Ramos (cell line): ENCODE data around the gene WDR87.

Source experiments
- in situ Hi-C: fragments of 300-500 bp; cut with MboI; formaldehyde crosslinking; loops from one replicate; pipeline ENCODE4 v1.14.3; 2022; ENCODE audit warnings: low sequenced_read_pairs; ENCODE audit not compliant: unreplicated experiment

WDR87 gene

DNA sequence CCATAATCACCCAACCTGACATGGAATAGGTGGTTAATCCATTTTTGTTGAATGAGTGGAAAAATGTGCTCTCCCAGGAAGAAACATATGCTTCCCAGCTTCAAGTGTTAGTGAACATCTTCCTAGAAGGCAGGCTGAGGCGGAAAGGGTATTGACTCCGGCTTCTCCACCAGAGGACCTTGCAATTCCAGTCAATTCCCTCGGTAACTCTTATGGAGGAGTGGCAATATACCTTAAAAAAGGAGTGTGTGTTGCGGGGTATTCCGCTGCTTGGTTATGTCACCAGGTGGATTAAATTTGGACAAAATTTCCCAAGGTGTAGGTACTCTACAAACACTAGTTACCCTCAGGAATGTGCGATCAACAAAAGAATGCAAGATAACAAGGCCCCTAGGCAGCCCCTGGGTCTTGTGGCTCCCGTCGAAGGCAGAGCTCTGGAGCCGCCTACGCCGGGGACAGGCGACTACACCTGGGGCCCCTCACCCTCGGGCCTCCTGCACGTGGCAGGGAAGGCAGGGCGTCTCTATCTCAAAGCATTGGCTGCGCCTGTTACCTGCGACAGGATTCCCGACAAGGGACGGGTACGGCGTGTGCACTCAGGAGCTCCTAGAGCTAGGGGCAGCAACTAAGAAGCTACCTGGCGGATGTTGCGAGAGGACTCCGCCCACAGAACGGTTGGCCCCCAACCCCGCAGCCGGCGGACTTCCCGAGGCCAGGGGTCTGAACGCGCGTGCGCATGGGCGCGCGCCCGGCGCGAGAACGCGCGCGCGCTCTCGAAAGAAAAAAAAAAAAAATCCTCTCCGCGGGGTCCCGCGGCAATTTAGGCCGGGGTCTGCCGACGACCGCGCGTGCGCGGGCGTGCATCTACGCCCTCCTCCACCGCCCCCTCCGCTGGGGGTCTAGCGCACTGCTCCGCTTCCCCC lies at the start of gene WDR87:
Gene WDR87, minus strand, starts transcription at position 649 of the 923 bp plus-strand sequence. CDS start 8,355 bp downstream, outside the sequence.
- in situ Hi-C loops, result loop anchor here (25.0 kb wide), 1 partner anchor 956 kb away; no protein-coding TSS in a partner anchor

DNA sequence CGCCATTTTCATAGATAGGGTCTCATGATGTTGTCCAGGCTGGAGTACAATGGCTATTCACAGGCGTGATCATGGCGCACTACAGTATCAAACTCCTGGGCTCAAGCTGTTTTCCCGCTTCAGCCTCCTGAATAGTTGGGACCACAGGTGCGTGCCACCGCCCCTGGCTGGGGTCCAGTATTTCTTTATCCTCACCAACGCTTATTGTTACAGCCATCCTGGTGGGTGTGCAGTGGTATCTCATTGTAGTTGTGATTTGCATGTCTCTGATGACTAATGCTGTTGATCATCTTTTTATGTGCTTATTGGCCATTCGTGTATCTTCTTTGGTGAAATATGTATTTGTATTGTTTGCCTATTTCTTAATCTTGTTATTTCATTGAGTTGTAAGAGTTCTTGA lies 49.6 kb upstream of the WDR87 start:
- in situ Hi-C loops, result no loop called here

DNA sequence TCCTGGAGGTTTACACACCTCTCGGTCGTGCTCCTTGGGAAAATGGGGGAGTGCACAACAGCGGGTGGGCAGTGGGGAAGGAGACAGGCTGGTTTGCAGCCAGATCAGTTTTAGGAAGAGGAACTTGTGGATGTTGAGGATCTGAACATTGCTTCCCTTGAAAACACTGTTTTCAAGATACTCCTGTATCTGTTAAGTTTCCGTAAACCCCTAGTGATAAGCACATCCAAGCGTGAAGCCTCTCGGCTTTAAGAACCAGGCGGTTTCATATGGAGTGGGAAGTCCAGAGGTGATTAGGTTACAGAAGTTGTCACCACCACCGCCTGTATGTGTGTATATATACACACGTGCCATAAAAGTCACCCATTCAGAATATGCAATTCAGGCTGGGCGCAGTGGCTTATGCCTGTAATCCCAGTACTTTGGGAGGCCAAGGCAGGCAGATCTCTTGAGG lies 48.1 kb upstream of the WDR87 start:
- in situ Hi-C loops, result no loop called here

DNA sequence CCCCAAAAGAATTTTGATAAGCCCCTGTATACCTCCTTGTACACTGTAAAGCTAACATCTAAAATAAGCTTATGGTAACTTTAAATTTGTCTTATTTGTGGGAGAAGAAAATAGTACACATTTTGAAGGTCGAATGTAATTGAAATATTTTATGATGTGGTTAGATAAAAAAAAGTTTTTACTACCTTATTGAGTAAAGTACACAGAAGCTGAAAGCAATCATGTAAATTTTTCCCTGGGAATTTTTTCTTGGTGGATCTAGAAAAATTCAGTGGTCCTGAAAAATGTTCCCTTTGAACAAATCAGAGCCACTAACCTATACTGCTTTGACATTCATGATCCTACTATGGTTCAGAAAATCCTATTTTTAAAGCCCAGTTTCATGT lies 47.5 kb upstream of the WDR87 start:
- in situ Hi-C loops, result no loop called here

DNA sequence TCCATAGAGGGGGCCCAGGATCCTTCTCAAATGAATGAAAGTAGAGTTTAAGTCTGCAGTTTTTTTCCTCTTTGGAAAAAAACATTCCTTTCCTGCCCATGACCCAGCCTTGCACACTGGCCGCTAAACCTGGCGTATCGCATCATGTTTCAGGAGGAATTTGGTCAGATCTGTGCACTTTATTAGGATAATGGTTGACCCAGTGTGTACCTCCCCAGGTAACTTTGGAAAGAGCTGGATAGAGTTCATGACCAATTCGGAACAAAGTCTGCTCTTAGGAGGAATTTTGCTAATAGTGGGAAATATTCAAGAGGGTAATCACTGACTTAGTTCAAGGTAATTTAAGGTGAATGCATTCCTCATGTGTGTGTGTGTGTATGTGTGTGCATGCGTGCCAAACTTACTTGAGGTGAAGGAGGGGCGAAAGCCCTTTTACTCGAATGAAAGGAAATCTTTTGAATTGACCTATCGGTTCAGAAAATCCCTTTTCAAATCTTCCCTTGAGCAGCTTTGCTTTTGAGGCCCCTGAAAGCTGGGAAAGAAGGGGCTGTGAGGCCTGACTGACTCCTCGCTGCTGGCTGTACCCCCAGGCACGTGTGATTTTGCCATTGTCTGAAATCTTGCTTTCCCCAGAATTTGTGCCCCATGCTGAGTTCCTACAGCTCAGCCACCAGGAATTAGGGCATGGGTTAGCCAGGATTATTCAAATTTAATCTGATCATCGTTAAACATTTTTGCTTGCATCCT lies 47.0 kb upstream of the WDR87 start:
- in situ Hi-C loops, result no loop called here

DNA sequence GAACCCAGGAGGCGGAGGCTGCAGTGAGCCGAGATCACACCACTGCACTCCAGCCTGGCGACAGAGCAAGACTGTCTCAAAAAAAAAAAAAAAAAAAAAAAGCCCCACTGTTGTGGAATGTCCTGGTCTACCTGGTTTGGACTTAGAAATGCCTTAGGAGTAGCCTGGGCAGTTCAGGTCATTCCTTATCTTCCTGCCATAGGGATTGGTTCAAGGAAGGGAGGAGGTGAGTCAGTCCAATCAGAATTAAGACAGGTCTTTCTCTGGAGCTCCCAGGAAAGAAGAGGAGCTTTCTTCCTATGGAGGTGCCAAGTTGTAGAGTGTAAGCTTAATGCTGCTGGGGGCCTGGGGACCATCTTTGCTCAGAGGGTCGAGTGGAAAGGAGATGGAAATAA lies 45.4 kb upstream of the WDR87 start:
- in situ Hi-C loops, result no loop called here

DNA sequence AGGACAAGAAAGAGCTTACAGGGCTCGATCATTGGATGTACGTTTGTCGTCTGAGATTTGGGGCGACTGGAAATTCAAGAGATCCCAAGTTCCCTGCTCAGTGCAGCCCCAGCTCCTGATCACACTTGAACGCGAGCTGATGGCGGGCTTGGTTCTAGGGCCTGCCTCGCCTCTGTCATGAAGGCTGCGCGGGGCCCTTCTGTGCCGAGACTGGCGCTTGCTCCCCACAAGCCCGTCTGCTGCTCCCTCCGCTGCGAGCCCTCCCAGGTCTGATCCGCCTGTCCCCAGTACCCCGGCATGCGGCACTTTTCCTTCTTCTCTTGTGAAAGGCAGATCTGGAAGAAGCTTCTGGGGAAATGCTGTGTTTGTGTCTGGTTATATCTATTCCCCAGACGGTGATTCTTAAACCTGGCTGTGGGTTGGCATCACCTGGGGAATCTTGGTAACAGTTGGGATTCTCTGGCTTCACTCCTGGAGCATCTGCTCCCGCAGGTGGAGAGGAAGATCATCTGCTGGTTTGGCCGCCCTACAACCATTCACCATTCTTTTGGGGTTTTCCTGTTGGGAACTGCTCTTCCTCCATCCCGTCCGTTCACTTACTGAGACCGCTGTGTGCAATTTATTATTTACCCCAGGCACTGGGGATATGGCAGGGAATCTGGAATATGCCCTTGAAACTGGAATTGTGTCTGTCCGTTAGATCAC lies 44.2 kb upstream of the WDR87 start:
- in situ Hi-C loops, result no loop called here

DNA sequence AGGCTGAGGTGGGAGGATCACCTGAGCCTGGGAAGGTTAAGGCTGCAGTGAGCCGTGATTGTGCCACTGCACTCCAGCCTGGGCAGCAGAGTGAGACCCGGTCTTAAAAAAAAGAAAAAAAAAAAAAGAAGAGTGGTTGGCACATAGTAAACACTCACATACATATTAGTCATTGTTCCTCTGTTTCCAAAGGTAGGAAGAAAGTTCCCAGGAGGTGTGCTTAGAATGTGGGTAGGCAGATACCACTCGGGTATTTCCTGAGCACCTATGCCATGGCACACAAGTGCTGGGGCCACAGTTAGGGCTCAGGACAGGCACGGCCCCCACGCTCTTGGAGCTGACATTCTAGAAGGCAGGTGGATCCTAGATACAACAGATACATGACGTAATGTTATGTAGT lies 42.0 kb upstream of the WDR87 start:
- in situ Hi-C loops, result no loop called here

DNA sequence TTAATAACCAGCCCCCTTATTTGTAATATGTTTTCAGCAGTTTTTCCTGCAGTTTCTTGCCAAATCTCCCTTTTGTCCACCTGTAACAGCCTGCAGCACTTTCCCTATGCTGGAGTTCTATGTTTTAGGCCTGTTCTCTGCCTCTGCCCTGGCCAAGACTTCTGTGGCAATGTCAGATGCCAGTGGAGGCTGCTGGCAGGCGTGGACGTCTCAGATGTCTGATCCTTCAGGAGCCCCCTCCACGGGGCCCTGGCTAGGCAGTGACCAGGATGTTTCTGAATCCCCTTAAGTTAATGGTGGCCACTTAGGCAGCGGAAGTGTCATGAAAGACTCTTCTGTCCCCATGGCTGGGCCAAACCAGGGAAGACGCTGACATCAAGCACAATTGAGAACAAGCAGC lies 41.4 kb upstream of the WDR87 start:
- in situ Hi-C loops, result no loop called here

DNA sequence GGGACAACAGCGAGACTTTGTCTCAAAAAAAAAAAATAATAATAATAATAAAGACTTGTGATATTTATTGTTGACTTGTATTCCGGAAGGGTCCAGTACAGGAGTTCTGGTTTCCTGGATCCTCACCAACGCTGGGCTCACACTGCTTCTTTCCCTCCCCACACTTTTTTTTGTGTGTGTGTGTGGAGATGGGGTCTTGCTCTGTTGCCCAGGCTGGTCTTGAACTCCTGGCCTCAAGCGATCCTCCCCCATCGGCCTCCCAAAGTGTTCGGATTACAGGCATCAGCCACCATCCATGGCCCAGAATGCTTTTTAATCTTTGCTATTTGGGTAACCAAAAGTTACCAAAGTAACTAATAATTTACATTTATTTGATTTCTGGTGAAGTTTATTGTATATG lies 39.7 kb upstream of the WDR87 start:
- in situ Hi-C loops, result no loop called here

DNA sequence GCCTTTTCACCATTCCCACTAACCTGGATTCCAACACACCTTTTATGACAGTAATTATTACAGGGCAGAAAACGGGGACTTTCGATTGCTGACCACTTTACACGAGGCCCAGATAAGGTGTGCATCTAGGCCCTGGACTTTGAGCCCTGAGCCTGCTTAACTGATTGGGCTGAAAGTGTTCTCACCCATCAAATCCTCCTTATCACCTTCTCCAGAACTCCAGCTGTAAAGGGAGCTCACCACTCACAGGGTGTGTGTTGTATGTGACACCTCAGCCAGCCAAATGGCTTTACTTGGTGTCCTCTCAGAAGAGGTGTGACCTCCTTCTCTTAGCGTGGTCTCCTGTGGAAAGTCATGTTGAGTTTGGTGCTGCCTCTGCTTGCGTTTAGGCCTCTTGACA lies 37.1 kb upstream of the WDR87 start:
- in situ Hi-C loops, result no loop called here

DNA sequence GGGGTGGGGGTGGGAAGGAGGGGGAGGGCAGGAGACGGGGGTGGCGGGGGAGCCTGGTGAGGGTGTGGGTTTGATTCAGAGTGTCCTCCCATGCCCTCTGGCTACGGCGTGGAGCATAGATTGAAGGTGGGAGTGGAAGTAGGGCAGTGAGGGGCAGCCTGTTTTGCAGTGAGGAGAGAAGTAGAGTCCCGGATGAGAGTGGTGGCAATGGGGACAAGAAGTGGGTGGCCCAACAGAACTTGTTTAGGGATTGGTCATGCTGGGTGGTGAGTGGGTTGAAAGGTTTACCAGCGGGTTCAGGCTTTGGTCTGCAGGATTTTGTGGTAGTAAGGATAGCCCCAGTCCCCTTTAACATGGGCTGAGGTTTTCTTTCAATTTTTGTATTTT lies 36.1 kb upstream of the WDR87 start:
- in situ Hi-C loops, result no loop called here

DNA sequence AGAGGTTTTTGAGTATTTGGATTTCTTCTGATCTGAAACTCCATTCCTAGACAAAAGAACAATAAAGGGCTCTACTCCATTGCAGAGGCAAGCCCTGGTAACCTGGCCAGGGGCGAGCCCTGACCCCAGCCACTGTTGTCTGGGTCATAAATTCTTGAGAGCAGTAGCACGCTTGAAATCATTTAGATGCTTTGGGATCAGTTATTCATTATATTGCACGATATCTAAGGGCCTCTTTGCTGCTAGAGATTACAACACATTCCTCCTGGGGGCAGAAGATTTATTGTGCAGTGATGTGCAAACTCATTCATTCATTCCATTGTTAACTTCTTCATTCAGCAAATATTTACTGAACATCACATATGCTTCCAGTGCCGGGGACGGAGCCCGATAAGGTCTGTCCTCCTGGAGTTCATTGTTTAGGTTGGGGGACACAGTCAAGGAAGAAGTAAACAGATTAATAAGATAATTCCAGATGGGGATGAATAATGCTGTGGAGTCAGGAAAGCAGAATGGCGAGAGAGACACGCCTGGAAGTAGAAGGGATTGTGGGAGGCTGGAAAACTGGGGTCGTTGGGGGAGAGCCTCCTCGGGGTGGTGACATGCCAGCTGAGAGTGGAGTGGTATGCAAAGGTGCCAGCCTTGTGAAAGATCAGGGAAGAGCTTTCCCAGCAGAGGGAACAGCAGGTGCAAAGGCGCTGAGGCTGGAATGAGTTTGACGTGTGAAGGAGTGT lies 35.6 kb upstream of the WDR87 start:
- in situ Hi-C loops, result no loop called here

DNA sequence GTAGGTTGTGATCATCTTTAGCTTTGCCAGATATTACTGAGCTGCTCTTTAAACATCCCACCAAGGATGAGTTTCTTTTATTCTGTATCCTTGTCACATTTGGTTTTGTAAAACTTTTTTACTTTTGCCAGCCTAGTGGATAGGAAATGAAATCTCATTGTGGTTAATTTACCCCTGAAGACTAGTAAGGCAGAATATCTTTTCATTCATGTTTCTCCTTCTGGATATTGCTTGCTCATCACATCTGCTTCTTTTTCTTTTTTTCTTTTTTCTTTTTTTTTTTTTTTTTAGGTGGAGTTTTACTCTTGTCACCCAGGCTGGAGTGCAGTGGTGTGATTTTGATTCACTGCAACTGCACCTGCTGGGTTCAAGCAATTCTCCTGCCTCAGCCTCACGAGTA lies 32.0 kb upstream of the WDR87 start:
- in situ Hi-C loops, result no loop called here

DNA sequence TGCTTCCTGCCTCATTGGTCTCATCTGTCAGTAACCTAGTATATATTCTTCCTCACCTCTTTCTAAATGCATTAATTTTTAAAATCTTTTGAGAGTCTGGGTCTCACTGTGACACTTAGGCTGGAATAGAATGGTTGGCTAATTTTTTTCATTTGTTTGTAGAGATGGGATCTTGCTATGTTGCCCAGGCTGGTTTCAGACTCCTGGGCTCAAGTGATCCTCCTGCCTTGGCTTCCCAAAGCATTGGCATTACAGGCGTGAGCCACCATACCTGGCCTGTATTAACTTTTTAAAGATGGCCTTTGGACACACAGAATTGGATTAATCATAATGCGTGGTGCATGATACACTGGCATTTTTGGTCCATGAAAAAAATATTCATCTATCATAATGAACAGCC lies 30.5 kb upstream of the WDR87 start:
- in situ Hi-C loops, result no loop called here

DNA sequence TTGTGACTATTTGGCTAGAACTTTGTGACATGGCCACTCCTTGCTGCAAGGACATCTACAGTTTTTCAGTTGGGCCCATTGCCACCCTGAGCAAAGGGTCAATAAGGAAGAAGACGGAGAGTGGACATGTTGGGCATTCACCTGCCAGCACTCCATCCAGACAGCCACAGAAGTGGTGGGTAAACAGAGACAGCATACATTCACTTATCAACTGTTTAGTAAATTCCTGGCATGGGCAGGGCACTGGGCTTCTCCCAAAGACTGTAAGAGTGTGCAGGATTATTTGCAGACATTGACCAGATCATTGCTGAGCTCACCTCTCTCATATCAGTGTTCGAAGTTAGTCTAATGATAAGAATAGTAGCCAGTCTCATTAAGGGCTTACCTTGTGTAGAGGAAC lies 29.8 kb upstream of the WDR87 start:
- in situ Hi-C loops, result no loop called here

DNA sequence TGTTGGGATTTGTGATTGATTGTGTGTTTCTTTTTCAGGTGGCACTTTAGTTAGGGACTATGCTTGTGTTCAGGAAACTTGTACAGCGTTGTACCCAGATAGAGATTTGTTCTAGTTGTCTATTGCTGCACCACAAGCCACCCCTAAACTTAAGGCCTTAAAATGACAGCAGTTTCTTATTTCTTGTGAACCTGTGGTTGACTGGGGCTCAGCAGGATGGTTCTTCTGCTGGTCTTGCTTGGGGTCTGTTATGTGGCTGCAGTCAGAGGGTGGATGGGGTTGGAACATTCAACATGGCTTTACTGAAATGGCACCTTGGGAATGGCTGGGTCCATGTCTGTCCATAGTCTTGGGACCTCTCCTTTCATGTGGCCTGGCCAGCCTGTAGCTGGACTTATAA lies 28.9 kb upstream of the WDR87 start:
- in situ Hi-C loops, result no loop called here

DNA sequence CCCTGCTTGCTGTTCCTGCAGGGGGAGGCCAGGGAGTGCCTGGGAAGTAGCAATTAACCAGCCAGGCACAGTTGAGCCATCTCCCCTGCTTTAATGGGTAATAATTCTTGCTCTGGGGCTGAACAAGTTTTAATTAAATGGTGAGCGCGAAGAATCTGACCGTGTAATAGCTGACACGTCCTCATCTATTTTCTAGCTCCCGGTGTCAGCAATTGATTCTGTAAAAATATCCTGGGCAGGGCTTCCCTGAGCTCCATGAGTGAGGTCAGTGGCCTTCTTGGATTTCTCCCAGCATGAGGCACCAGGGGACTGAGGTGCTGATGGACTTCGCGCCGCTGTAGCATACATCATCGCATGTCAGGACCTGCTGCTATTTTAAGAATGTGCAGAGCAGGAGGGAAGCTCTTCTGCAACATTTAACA lies 27.6 kb upstream of the WDR87 start:
- in situ Hi-C loops, result no loop called here

DNA sequence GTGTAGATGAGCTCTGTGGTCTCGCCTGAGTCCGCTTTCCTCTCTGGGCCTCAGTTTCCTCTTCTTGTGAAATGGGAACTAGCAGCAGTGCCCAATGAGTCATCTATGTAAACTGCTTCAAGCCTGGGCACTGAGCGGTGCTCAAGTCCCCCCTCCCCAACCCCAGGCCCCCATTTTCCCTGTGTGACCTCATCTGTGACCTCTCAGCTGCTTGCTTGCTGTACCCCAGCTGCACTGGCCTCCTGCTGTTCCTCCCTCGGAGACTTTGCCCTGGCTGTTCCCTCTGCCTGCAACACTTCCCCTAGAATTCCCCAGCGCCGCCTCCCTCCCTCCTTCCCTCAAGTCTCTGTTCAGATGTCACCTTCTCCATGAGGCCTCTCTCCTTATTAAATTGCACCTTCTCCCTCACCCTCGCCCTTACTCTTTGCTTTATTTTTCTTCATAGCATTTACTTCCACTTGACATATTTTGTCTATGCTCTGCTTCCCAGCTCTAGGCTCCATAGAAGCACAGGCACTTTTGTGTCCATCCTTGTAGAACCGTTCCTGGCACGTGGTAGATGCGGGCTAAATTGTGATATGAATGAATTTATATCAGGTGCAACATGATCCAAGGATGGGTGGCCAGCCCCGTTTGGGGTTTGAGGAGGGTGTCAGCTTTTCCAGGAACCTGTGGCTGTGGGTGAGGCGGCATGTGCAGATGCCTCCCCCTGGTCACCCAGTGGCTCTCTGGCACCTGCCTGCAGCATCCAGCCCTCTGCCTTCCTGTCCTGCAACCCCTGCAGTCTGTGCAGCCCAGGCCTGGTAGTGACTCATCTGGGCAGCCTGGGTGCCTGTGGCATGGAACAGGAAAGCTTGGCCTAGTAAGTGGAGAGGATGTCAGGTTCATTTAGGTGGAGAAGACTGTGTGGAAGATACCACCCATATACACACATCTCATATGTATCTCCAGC lies 26.9 kb upstream of the WDR87 start:
- in situ Hi-C loops, result no loop called here
